ENCODE data around the gene TAOK3. TPM values are rescaled to one million over a fixed set of nuclear protein-coding genes. Genes with fewer than 3 reads are reported as not detected.

TAOK3 gene
- total RNA-seq, 2 experiments from 2014 or later = 46.0 to 47.1 TPM

GRCh38 chr12:118377021-118377883, 4.5 kb upstream of the TAOK3 start:
- Mint-ChIP-seq H3K4me3 (peak overlapping the region; percentile 77), H3K36me3 (ENCODE audit: low read depth) (peaks cover 13% of the 10 kb centered on the region), H3K9me3 (no peaks in the 10 kb centered on the region), H3K4me1 (ENCODE audit: low read depth) (peaks cover 29% of the 10 kb centered on the region), H3K27me3 (no peaks in the 10 kb centered on the region), H3K27ac (peak overlapping the region; percentile 87)
- ChIA-PET POLR2A (interaction anchor here (0.8 to 1.7 kb wide), 5 partner anchors 12 to 316 kb away, joined by 3 to 9 read pairs (median 4); partner anchors contain the start of genes PEBP1 and WSB2), CTCF (interaction anchor here (0.6 to 4.5 kb wide), 46 partner anchors 11 to 528 kb away, joined by 3 to 129 read pairs (median 5); partner anchors contain the start of genes PEBP1 and RFC5)
- TF ChIP-seq CTCF (IDR thresholded peaks at IDR 0.05) = no peak
- ATAC-seq = no peak
- intact Hi-C loops (cut with micrococcal nuclease) = loop anchor here (2.0 to 10.0 kb wide), 2 partner anchors 194 to 242 kb away; partner anchors contain the start of gene PEBP1
- peak; percentile 35 for DNase-seq

DNA sequence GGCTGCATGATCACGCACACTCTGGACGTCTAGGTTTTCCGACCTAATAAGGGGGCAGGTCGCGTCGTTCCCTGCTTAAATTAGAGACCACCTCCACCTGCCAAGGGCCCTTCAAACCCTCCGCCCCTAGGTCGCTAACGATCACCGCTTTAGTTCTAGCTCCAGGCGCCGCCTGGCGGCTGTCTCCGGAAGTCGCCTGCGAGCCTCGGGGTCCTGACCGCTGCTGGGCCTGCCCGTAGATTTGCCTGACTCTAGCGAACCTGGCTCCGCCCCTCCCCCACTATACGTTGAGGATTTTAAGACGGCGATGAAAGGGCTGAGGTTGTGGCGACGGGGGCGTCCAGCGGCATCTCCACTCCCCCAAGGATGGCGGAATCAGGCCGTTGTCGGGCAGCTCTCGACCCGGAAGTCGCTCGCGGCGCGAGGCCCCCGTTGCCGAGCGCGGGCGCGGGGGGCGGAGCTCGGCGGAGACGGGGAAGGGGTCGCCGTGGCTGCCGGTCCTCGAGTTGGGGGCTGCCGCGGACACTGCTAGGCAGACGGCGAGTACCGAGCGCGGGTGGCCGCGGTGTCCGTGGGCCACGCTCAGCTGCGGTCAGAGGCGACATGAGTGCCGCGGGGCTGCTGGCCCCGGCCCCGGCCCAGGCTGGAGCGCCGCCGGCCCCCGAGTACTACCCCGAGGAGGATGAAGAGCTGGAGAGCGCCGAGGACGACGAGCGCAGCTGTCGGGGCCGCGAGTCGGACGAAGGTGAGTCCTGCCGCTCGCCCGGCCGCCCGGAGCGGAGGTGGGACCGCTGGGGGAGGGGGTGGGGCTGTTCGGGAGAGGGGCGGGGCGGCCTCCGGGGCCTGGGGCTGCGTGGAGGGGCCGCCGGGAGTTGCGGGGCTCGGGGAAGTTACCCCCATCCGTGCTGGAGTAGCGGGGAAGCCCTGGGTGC, 3.6 kb upstream of the TAOK3 start, which contains the start of gene SUDS3:
SUDS3 (plus strand) TSS at position 467 of the 932 bp plus-strand sequence; CDS start at position 604, 137 bp downstream.
- TF ChIP-seq CTCF (IDR thresholded peaks at IDR 0.05) = peak; percentile 73
- CTCF ChIA-PET = interaction anchor here (0.6 to 4.5 kb wide), 54 partner anchors 8 to 1289 kb away, joined by 3 to 129 read pairs (median 5); partner anchors contain the start of genes PEBP1, RFC5 and VSIG10
- H3K27me3 Mint-ChIP-seq = no peaks in the 10 kb centered on the region
- ATAC-seq = peak; percentile 55
- peaks cover 8% of the 10 kb centered on the region for H3K36me3 Mint-ChIP-seq (ENCODE audit: low read depth)
- peaks cover 29% of the 10 kb centered on the region for H3K4me1 Mint-ChIP-seq (ENCODE audit: low read depth)
- intact Hi-C loops (cut with micrococcal nuclease) = loop anchor here (2.0 to 10.0 kb wide), 2 partner anchors 194 to 242 kb away; partner anchors contain the start of gene PEBP1
- POLR2A ChIA-PET = interaction anchor here (0.6 to 1.7 kb wide), 10 partner anchors 12 to 315 kb away, joined by 3 to 9 read pairs (median 4); partner anchors contain the start of genes PEBP1 and WSB2
- H3K9me3 Mint-ChIP-seq = no peaks in the 10 kb centered on the region
- peak; percentile 96 for DNase-seq
- H3K27ac Mint-ChIP-seq = peak within 1 kb of the TSS; percentile 99
- peak within 1 kb of the TSS; percentile 77 for H3K4me3 Mint-ChIP-seq

DNA sequence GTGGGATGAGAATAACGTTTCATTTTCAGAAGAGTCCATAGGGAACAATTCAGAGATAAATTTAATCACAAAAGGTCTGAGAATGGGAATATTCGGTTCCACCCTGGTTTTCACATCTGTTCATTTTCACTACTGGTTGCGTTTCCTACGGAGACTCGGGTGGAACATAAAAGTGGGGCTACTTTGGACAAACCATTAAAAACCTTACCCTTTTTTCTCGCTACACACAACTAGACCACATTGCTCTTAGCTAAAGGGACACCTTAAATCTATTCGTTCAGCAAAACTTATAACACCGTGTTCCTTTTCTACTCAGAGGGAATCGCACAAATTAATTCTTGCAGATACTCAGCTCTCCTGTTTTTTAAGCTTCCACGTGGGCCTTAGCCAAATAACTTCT, 2.6 kb upstream of the TAOK3 start:
- Mint-ChIP-seq H3K27ac (peak overlapping the region; percentile 99), H3K4me1 (ENCODE audit: low read depth) (peaks cover 37% of the 10 kb centered on the region), H3K36me3 (ENCODE audit: low read depth) (peaks cover 7% of the 10 kb centered on the region), H3K27me3 (no peaks in the 10 kb centered on the region), H3K9me3 (no peaks in the 10 kb centered on the region), H3K4me3 (peak overlapping the region; percentile 77)
- DNase-seq (no peak), ATAC-seq (no peak)
- CTCF ChIA-PET = interaction anchor here (0.6 to 4.5 kb wide), 42 partner anchors 8 to 1290 kb away, joined by 3 to 129 read pairs (median 5); partner anchors contain the start of genes PEBP1, RFC5 and VSIG10
- TF ChIP-seq CTCF (IDR thresholded peaks at IDR 0.05) = no peak
- intact Hi-C loops (cut with micrococcal nuclease) = loop anchor here (10.0 kb wide), 1 partner anchor 241 kb away; the partner anchor contains the start of gene PEBP1
- POLR2A ChIA-PET = interaction anchor here (0.6 to 1.5 kb wide), 8 partner anchors 11 to 254 kb away, joined by 3 to 9 read pairs (median 4); partner anchors contain the start of gene PEBP1

DNA sequence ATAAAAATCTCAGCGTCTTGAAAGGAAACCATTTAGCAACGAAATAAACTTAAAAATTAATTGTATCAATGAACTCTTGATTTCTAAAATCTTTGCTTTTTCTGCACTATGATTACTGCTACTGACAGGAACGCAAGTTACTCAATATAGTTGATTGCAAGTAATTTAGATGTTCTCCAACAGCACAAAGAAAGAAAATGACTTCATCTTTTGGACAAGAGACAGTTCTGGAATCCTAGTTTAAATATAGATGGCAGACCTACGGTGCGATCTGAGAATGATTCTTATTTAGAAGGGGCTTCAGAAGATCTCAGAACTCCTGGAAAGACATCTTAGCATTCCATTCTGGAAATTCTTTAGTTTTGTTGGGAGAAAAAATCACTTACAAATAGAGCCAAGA, 2.2 kb upstream of the TAOK3 start:
- Mint-ChIP-seq H3K9me3 (no peaks in the 10 kb centered on the region), H3K27me3 (no peaks in the 10 kb centered on the region), H3K4me3 (peak overlapping the region; percentile 37), H3K27ac (no peak overlapping the region), H3K4me1 (ENCODE audit: low read depth) (peaks cover 39% of the 10 kb centered on the region), H3K36me3 (ENCODE audit: low read depth) (peaks cover 2% of the 10 kb centered on the region)
- ATAC-seq (no peak), DNase-seq (no peak)
- intact Hi-C loops (cut with micrococcal nuclease) = loop anchor here (5.0 to 10.0 kb wide), 2 partner anchors 68 to 240 kb away; partner anchors contain the start of gene PEBP1
- ChIA-PET POLR2A (interaction anchor here (1.0 to 1.1 kb wide), 2 partner anchors 10 to 239 kb away, joined by 3 to 4 read pairs; partner anchors contain the start of gene PEBP1), CTCF (interaction anchor here (0.8 to 4.5 kb wide), 12 partner anchors 17 to 253 kb away, joined by 3 to 129 read pairs (median 8); partner anchors contain the start of gene PEBP1)
- no peak for TF ChIP-seq CTCF (IDR thresholded peaks at IDR 0.05)
